GM12878 (cell line): ENCODE results near the gene TMEM19. TPM values are rescaled to one million over a fixed set of nuclear protein-coding genes. Genes with fewer than 3 reads are reported as not detected.

Source experiments
- ATAC-seq: fragments of 200-7000 bp; cut with Tn5 transposase; 3 replicates; pipeline ENCODE4 v1.9.1; 2020; ENCODE audit warnings: mild to moderate bottlenecking, moderate library complexity
- BruUV-seq: library from RNA; stranded (reverse); fragments of 400-500 nt; replicated peaks from 2 replicates; lab custom pipeline; 2021; lab: Mats Ljungman, UMichigan
- CTCF ChIA-PET: fragments of 300-600 bp; sonication (Branson Sonifier 250); formaldehyde crosslinking; extraction: SDS; loops from one replicate; lab custom pipeline; 2021; ENCODE audit warnings: inconsistent platforms; lab: Yijun Ruan, JAX
- POLR2A ChIA-PET: fragments of 350-600 bp; formaldehyde crosslinking; extraction: SDS; loops from one replicate; lab custom pipeline; 2021; ENCODE audit warnings: inconsistent platforms; lab: Charles Lee
- RAD21 ChIA-PET: fragments of 300-600 bp; sonication (Branson Sonifier 250); formaldehyde crosslinking; loops from one replicate; lab custom pipeline; 2023; ENCODE audit warnings: antibody characterized with exemption; ENCODE audit not compliant: unreplicated experiment; lab: Charles Lee
- SMC1A ChIA-PET: fragments of 300-600 bp; sonication (Branson Sonifier 250); formaldehyde crosslinking; loops from one replicate; lab custom pipeline; 2023; ENCODE audit not compliant: unreplicated experiment, uncharacterized antibody; lab: Charles Lee
- DNase-seq: peaks from one replicate; pipeline ENCODE4 v3.0.0-alpha.2; 2011; ENCODE audit warnings: low read depth, low spot score
- FAIRE-seq: peaks from 3 replicates; lab custom pipeline; 2011; peaks lifted over from hg19 to GRCh38; lab: Jason Lieb, UNC
- H2AFZ ChIP-seq: 2 replicates; pipeline ENCODE4 v1.6.0; 2011; ENCODE audit warnings: low read depth, low read length, control low read depth; ENCODE audit not compliant: control insufficient read depth
- H3K27ac ChIP-seq: 2 replicates; pipeline ENCODE4 v1.5.1; 2011; ENCODE audit warnings: control low read depth; ENCODE audit not compliant: control insufficient read depth, insufficient read depth
- H3K27me3 ChIP-seq, 2 experiments: replicated peaks in 1 of 2; 2 replicates each; pipeline versions ENCODE4 v1.6.0 to v1.6.1; 2011; ENCODE audit warnings: low read length in 1 of 2; ENCODE audit not compliant: control insufficient read depth in 2 of 2, insufficient read depth in 2 of 2
- H3K36me3 ChIP-seq, 2 experiments: 2 replicates each; pipeline ENCODE4 v1.5.1; 2011; ENCODE audit warnings: low read length in 1 of 2; ENCODE audit not compliant: control insufficient read depth in 2 of 2, insufficient read depth in 2 of 2
- H3K4me1 ChIP-seq: 2 replicates; pipeline ENCODE4 v1.6.1; 2011; ENCODE audit warnings: mild to moderate bottlenecking, low read length, moderate library complexity, mixed read lengths; ENCODE audit not compliant: control insufficient read depth, insufficient read depth
- H3K4me2 ChIP-seq: 2 replicates; pipeline ENCODE4 v1.6.0; 2011; ENCODE audit warnings: control low read depth; ENCODE audit not compliant: control insufficient read depth, insufficient read depth
- H3K4me3 ChIP-seq: fragments of 200-600 bp; sonication (generic); 2 replicates; pipeline ENCODE4 v1.5.1; 2016
- H3K79me2 ChIP-seq: 2 replicates; pipeline ENCODE4 v1.6.0; 2011; ENCODE audit warnings: low read length; ENCODE audit not compliant: control insufficient read depth, insufficient read depth
- H3K9ac ChIP-seq: 2 replicates; pipeline ENCODE4 v1.8.0; 2011; ENCODE audit warnings: low read length, control low read depth, mixed read lengths; ENCODE audit not compliant: control insufficient read depth, insufficient read depth
- H3K9me3 ChIP-seq: replicated peaks from 3 replicates; pipeline ENCODE4 v1.5.1; 2011; ENCODE audit warnings: mild to moderate bottlenecking, low read length; ENCODE audit not compliant: control insufficient read depth, insufficient read depth
- H4K20me1 ChIP-seq: 2 replicates; pipeline ENCODE4 v1.6.0; 2011; ENCODE audit not compliant: control insufficient read depth, insufficient read depth
- BHLHE40 ChIP-seq, 2 experiments: fragments of 450-650 bp in 1 of 2; IDR thresholded peaks; 2 replicates each; pipeline ENCODE4 v1.6.1; 2011 to 2017; ENCODE audit warnings: low read depth in 2 of 2, borderline replicate concordance in 1 of 2, improper control_type of control experiment in 1 of 2, low read length in 1 of 2, mild to moderate bottlenecking in 1 of 2
- HSF1 ChIP-seq: fragments of 150-350 bp; IDR thresholded peaks from 2 replicates; pipeline ENCODE4 v1.6.1; 2014; ENCODE audit warnings: mild to moderate bottlenecking, low read depth, low read length
- IKZF2 ChIP-seq, 2 experiments: fragments of 450-650 bp; IDR thresholded peaks; 2 replicates each; pipeline ENCODE4 v1.6.1; 2017; ENCODE audit warnings: mild to moderate bottlenecking in 2 of 2, moderate library complexity in 2 of 2
- IRF5 ChIP-seq: fragments of 450-650 bp; IDR thresholded peaks from 2 replicates; pipeline ENCODE4 v1.6.1; 2017; ENCODE audit warnings: borderline replicate concordance
- JUNB ChIP-seq: IDR thresholded peaks from 2 replicates; pipeline ENCODE4 v1.6.1; 2016; ENCODE audit warnings: antibody characterized with exemption, mild to moderate bottlenecking
- NR2C2 ChIP-seq: IDR thresholded peaks from 2 replicates; pipeline ENCODE4 v1.6.1; 2011; ENCODE audit warnings: borderline replicate concordance, low read depth; ENCODE audit not compliant: control insufficient read depth, insufficient read length
- NRF1 ChIP-seq: conservative IDR thresholded peaks from 2 replicates; pipeline ENCODE4 v1.6.1; 2011; ENCODE audit warnings: mild to moderate bottlenecking, low read depth, low read length, improper control_type of control experiment
- PKNOX1 ChIP-seq: fragments of 450-650 bp; IDR thresholded peaks from 2 replicates; pipeline ENCODE4 v1.6.1; 2016; ENCODE audit warnings: mild to moderate bottlenecking
- SIX5 ChIP-seq: IDR thresholded peaks from 2 replicates; pipeline ENCODE4 v1.6.1; 2011; ENCODE audit warnings: mild to moderate bottlenecking, low read depth, low read length, moderate library complexity; ENCODE audit not compliant: severe bottlenecking
- USF2 ChIP-seq: IDR thresholded peaks from 2 replicates; pipeline ENCODE4 v1.6.1; 2011; ENCODE audit warnings: low read depth, low read length, improper control_type of control experiment, borderline replicate concordance
- WGBS: methylation state at CpG from one replicate; pipeline ENCODE4 v1.1.6; 2016; ENCODE audit warnings: low lambda C conversion rate; ENCODE audit not compliant: insufficient replicate concordance, insufficient coverage; ENCODE audit errors: missing lambda C conversion rate; 5-methylcytosine and 5-hydroxymethylcytosine counted together
- in situ Hi-C: fragments of 300-500 bp; cut with MboI; formaldehyde crosslinking; loops from 9 replicates; pipeline ENCODE4 v1.14.3; 2018; ENCODE audit warnings: mixed read lengths
- intact Hi-C: fragments of 100-400 bp; cut with micrococcal nuclease; formaldehyde crosslinking; loops from one replicate; pipeline ENCODE4 v1.14.2; 2022; ENCODE audit not compliant: unreplicated experiment
- polyA plus RNA-seq, 11 experiments: library from polyadenylated mRNA; depleted of rRNA in 4 of 11; unstranded in 6 of 11; stranded (reverse) in 5 of 11; fragments of >200 nt; fragmentation: Nextera tagmentation in 4 of 11; fragmentation: Illumina TruSeq in 1 of 11; extraction: Ambion mirVana in 4 of 11; extraction: Trizol in 1 of 11; gene quantifications; 1 replicate in 1 of 11; 2 replicates in 10 of 11; pipeline versions ENCODE4 v1.2.1 to v1.2.3, GENCODE V29; 2011 to 2016; ENCODE audit warnings: inconsistent platforms in 2 of 11, missing spikeins in 2 of 11, low read depth in 1 of 11
- total RNA-seq, 4 experiments: library from RNA; depleted of rRNA in 3 of 4; stranded (reverse); fragments of >200 nt in 3 of 4; fragmentation: Illumina TruSeq in 1 of 4; extraction: Trizol in 1 of 4; gene quantifications; 2 replicates each; pipeline versions ENCODE4 v1.2.1 to v1.2.3, GENCODE V29; 2013 to 2021

Gene TMEM19
- total and polyA plus RNA-seq, 10 of the 15 experiments (the other 5 are each of a cell fraction or from before 2014, with no cell fraction given) = 26.7 to 54.9 (median 39.3) TPM

- Histone ChIP-seq H3K79me2 (peaks cover 57% of the 10 kb centered on the region), H3K4me3 (peak overlapping the region; percentile 85), H3K4me1 (0 out of 2 replicates have a peak, but pooled peaks cover 6% of the 10 kb centered on the region), H3K36me3 (no peaks in the 10 kb centered on the region), H3K4me2 (peak overlapping the region; percentile 71), H3K27ac (peak overlapping the region; percentile 85), H3K9ac (peak overlapping the region; percentile 97), H2AFZ (peak overlapping the region; percentile 15; the same call in 1 of the 2 replicates), H3K9me3 (no peaks in the 10 kb centered on the region), H4K20me1 (no peaks in the 10 kb centered on the region), H3K27me3 (no peaks in the 10 kb centered on the region)
- intact Hi-C loops = no loop called here
- POLR2A ChIA-PET = interaction anchor here (0.6 to 7.2 kb wide), 4 partner anchors 12 to 89 kb away, joined by 3 to 93 read pairs (median 4); partner anchors contain the start of genes RAB21 and TMEM19
- SMC1A ChIA-PET = interaction anchor here (0.9 to 5.1 kb wide), 4 partner anchors 21 to 89 kb away, joined by 3 to 48 read pairs (median 11); partner anchors contain the start of genes RAB21 and TMEM19
- BruUV-seq = no TSS peak
- no peak for ATAC-seq
- TF ChIP-seq BHLHE40 (IDR thresholded peaks at IDR 0.05; ENCODE audit: borderline replicate concordance in 1 of 2, low read depth in 2 of 2, low read length in 1 of 2) (peak; percentile 29 to 40; a peak in 1 of 4 replicates), NRF1 (no peak), JUNB (no peak)
- 19% methylated on average over 4 of the region's 4 CpGs for WGBS
- RAD21 ChIA-PET = interaction anchor here (1.0 to 3.4 kb wide), 5 partner anchors 14 to 91 kb away, joined by 3 to 59 read pairs (median 8); partner anchors contain the start of gene TMEM19
- no peak for FAIRE-seq
- in situ Hi-C loops = no loop called here
- DNase-seq = no peak
- CTCF ChIA-PET = interaction anchor here (2.9 to 7.5 kb wide), 3 partner anchors 21 to 83 kb away, joined by 19 to 83 read pairs (median 31); partner anchors contain the start of gene TMEM19
Measured at GRCh38 chr12:71665090-71665463, 20.8 kb upstream of the TMEM19 start.

GRCh38 chr12:71666259-71666658, 19.6 kb upstream of the TMEM19 start:
- H3K4me3 ChIP-seq = peak overlapping the region; percentile 85; the same call in 1 of the 2 replicates
- BruUV-seq = no TSS peak
- 97% methylated on average over 5 of the region's 5 CpGs for WGBS
- in situ Hi-C loops (no loop called here), intact Hi-C loops (no loop called here)
- peak overlapping the region; percentile 71 for H3K4me2 ChIP-seq
- 0 out of 2 replicates have a peak, but pooled peaks cover 6% of the 10 kb centered on the region for H3K4me1 ChIP-seq
- H3K9me3 ChIP-seq = no peaks in the 10 kb centered on the region
- peaks cover 47% of the 10 kb centered on the region for H3K79me2 ChIP-seq
- POLR2A ChIA-PET = interaction anchor here (1.2 to 7.2 kb wide), 2 partner anchors 20 to 88 kb away, joined by 4 to 93 read pairs; partner anchors contain the start of genes RAB21 and TMEM19
- SMC1A ChIA-PET = interaction anchor here (0.6 to 2.3 kb wide), 2 partner anchors 12 to 81 kb away, joined by 3 to 6 read pairs; no protein-coding TSS in a partner anchor
- CTCF ChIA-PET = interaction anchor here (1.6 to 7.5 kb wide), 3 partner anchors 20 to 82 kb away, joined by 3 to 83 read pairs (median 31); partner anchors contain the start of gene TMEM19
- no peaks in the 10 kb centered on the region for H3K36me3 ChIP-seq
- no peak for DNase-seq
- H3K27ac ChIP-seq = no peak overlapping the region
- no peaks in the 10 kb centered on the region for H3K27me3 ChIP-seq
- no peak for FAIRE-seq
- H2AFZ ChIP-seq = no peak overlapping the region
- RAD21 ChIA-PET = interaction anchor here (1.0 kb wide), 2 partner anchors 20 to 81 kb away, joined by 3 read pairs; partner anchors contain the start of gene TMEM19
- no peak for ATAC-seq
- H4K20me1 ChIP-seq = no peaks in the 10 kb centered on the region
- no peak overlapping the region for H3K9ac ChIP-seq
- TF ChIP-seq HSF1 = no peak
- no peak for TF ChIP-seq IKZF2 (IDR thresholded peaks at IDR 0.05)
- TF ChIP-seq USF2 = no peak
- TF ChIP-seq SIX5 = no peak
- TF ChIP-seq PKNOX1 = no peak
- no peak for TF ChIP-seq IRF5
- no peak for TF ChIP-seq NR2C2
